CD14-positive monocyte (primary cell): ENCODE data around the gene ACER1. TPM values are rescaled to one million over a fixed set of nuclear protein-coding genes. Genes with fewer than 3 reads are reported as not detected.

Experiments used
- DNase-seq, 3 donors: peaks; one replicate each; pipeline ENCODE4 v3.0.0-alpha.2; 2011 to 2022
- H2AFZ ChIP-seq: 2 replicates; pipeline ENCODE4 v1.6.0; 2012; ENCODE audit warnings: mild to moderate bottlenecking, low read depth, low read length, inconsistent platforms; ENCODE audit not compliant: insufficient read depth, poor library complexity, severe bottlenecking
- H3K27ac ChIP-seq, 2 donors: 1 replicate in 1 of 2; 2 replicates in 1 of 2; pipeline ENCODE4 v1.5.1; 2012 to 2013; ENCODE audit warnings: low read length in 2 of 2, control low read depth in 1 of 2, inconsistent platforms in 1 of 2, low read depth in 1 of 2, mild to moderate bottlenecking in 1 of 2
- H3K27me3 ChIP-seq, 2 donors: one replicate each; pipeline versions ENCODE4 v1.6.0 to v1.6.1; 2011 to 2013; ENCODE audit warnings: low read length in 2 of 2; ENCODE audit not compliant: control insufficient read depth in 2 of 2, insufficient read depth in 2 of 2
- H3K36me3 ChIP-seq, 2 donors: replicated peaks in 1 of 2; 1 replicate in 1 of 2; 2 replicates in 1 of 2; pipeline versions ENCODE4 v1.5.1 to v1.6.1; 2012 to 2013; ENCODE audit warnings: low read length in 2 of 2, control low read depth in 1 of 2, inconsistent platforms in 1 of 2, mild to moderate bottlenecking in 1 of 2; ENCODE audit not compliant: insufficient read depth in 2 of 2, control insufficient read depth in 1 of 2
- H3K4me1 ChIP-seq, 2 donors: 1 replicate in 1 of 2; 2 replicates in 1 of 2; pipeline versions ENCODE4 v1.5.1 to v1.6.1; 2012 to 2013; ENCODE audit warnings: low read length in 2 of 2, control low read depth in 1 of 2, inconsistent platforms in 1 of 2, mild to moderate bottlenecking in 1 of 2, moderate library complexity in 1 of 2; ENCODE audit not compliant: insufficient read depth in 2 of 2, control insufficient read depth in 1 of 2
- H3K4me2 ChIP-seq: replicated peaks from 2 replicates; pipeline ENCODE3; 2012; ENCODE audit warnings: low read length, moderate library complexity, mild to moderate bottlenecking; ENCODE audit not compliant: poor library complexity, severe bottlenecking; ENCODE audit errors: extremely low read depth
- H3K4me3 ChIP-seq, 3 experiments: fragments of 200-600 bp in 1 of 3; sonication (generic) in 1 of 3; replicated peaks in 1 of 3; 1 replicate in 2 of 3; 2 replicates in 1 of 3; pipeline ENCODE4 v1.5.1; 2011 to 2013; ENCODE audit warnings: low read length in 3 of 3, mild to moderate bottlenecking in 3 of 3, control low read depth in 2 of 3, low read depth in 2 of 3, inconsistent platforms in 1 of 3, moderate library complexity in 1 of 3
- H3K79me2 ChIP-seq: 2 replicates; pipeline ENCODE4 v1.6.0; 2012; ENCODE audit warnings: mild to moderate bottlenecking, control low read depth, inconsistent platforms, low read length, moderate library complexity; ENCODE audit not compliant: insufficient read depth
- H3K9ac ChIP-seq: 2 replicates; pipeline ENCODE4 v1.6.0; 2017; ENCODE audit warnings: low read length, mild to moderate bottlenecking; ENCODE audit not compliant: insufficient read depth, poor library complexity, severe bottlenecking
- H3K9me3 ChIP-seq, 2 donors: replicated peaks in 1 of 2; 1 replicate in 1 of 2; 2 replicates in 1 of 2; pipeline versions ENCODE4 v1.5.1 to v1.6.1; 2012 to 2013; ENCODE audit warnings: low read length in 2 of 2, control low read depth in 1 of 2; ENCODE audit not compliant: control insufficient read depth in 1 of 2, insufficient read depth in 1 of 2
- H4K20me1 ChIP-seq: 2 replicates; pipeline ENCODE4 v1.6.0; 2012; ENCODE audit warnings: mild to moderate bottlenecking, low read length, control low read depth, moderate library complexity; ENCODE audit not compliant: insufficient read depth
- H3K27ac Mint-ChIP-seq, 7 donors: one replicate each; pipeline ENCODE4 v1.8.0; 2020; ENCODE audit warnings: mild to moderate bottlenecking in 7 of 7, mixed read lengths in 7 of 7, moderate library complexity in 6 of 7, inconsistent platforms in 2 of 7
- H3K27me3 Mint-ChIP-seq, 3 donors: one replicate each; pipeline ENCODE4 v1.8.0; 2021 to 2022; ENCODE audit warnings: low read depth in 3 of 3, mild to moderate bottlenecking in 3 of 3, mixed read lengths in 3 of 3, moderate library complexity in 3 of 3, inconsistent platforms in 1 of 3
- H3K36me3 Mint-ChIP-seq, 2 donors: one replicate each; pipeline ENCODE4 v1.8.0; 2020; ENCODE audit warnings: mixed read lengths in 2 of 2, inconsistent platforms in 1 of 2, mild to moderate bottlenecking in 1 of 2
- H3K4me1 Mint-ChIP-seq: one replicate; pipeline ENCODE4 v1.8.0; 2020; ENCODE audit warnings: mild to moderate bottlenecking, mixed read lengths
- H3K4me3 Mint-ChIP-seq, 2 donors: one replicate each; pipeline ENCODE4 v1.8.0; 2020; ENCODE audit warnings: mild to moderate bottlenecking in 2 of 2, mixed read lengths in 2 of 2, moderate library complexity in 1 of 2
- H3K9me3 Mint-ChIP-seq, 7 donors: one replicate each; pipeline ENCODE4 v1.8.0; 2020 to 2022; ENCODE audit warnings: mixed read lengths in 7 of 7, mild to moderate bottlenecking in 6 of 7, moderate library complexity in 6 of 7, inconsistent platforms in 2 of 7
- WGBS: methylation state at CpG from one replicate; pipeline ENCODE4 v1.1.5; 2013; ENCODE audit warnings: missing lambda C conversion rate; ENCODE audit not compliant: insufficient coverage; 5-methylcytosine and 5-hydroxymethylcytosine counted together
- intact Hi-C, 2 donors: fragments of 100-400 bp; cut with micrococcal nuclease; formaldehyde crosslinking; loops; one replicate each; pipeline versions ENCODE4 v1.15.0 to v1.15.1; 2023
- polyA plus RNA-seq, 3 donors: library from polyadenylated mRNA; depleted of rRNA in 1 of 3; unstranded in 2 of 3; stranded (reverse) in 1 of 3; fragments of 300-500 nt in 2 of 3; fragments of >200 nt in 1 of 3; fragmentation: Illumina TruSeq in 2 of 3; gene quantifications; 1 replicate in 2 of 3; 2 replicates in 1 of 3; pipeline ENCODE4 v1.2.3, GENCODE V29; 2012 to 2021
- TF ChIP-seq, protein P1 (sequence below): fragments of 200-600 bp; IDR thresholded peaks from one replicate; pipeline ENCODE4 v1.8.0; 2022; ENCODE audit warnings: antibody characterized with exemption, mild to moderate bottlenecking

ACER1 gene
- polyA plus RNA-seq, 3 donors: not detected

- Histone ChIP-seq H3K4me2 (no peak overlapping the region), H3K27ac (no peak overlapping the region), H3K4me1 (peaks cover 5 to 6% of the 10 kb centered on the region in 2 donors), H3K27me3 (no peaks in the 10 kb centered on the region), H2AFZ (no peak overlapping the region), H3K79me2 (no peaks in the 10 kb centered on the region), H3K9me3 (no peaks in the 10 kb centered on the region), H3K4me3 (no peak overlapping the region), H3K36me3 (peaks cover 45 to 61% of the 10 kb centered on the region in 2 donors), H4K20me1 (no peaks in the 10 kb centered on the region), H3K9ac (no peak overlapping the region)
- H3K36me3 Mint-ChIP-seq: peaks cover 48 to 66% of the 10 kb centered on the region in 2 donors
- H3K27ac Mint-ChIP-seq: no peak overlapping the region
- TF ChIP-seq, protein P1, sequence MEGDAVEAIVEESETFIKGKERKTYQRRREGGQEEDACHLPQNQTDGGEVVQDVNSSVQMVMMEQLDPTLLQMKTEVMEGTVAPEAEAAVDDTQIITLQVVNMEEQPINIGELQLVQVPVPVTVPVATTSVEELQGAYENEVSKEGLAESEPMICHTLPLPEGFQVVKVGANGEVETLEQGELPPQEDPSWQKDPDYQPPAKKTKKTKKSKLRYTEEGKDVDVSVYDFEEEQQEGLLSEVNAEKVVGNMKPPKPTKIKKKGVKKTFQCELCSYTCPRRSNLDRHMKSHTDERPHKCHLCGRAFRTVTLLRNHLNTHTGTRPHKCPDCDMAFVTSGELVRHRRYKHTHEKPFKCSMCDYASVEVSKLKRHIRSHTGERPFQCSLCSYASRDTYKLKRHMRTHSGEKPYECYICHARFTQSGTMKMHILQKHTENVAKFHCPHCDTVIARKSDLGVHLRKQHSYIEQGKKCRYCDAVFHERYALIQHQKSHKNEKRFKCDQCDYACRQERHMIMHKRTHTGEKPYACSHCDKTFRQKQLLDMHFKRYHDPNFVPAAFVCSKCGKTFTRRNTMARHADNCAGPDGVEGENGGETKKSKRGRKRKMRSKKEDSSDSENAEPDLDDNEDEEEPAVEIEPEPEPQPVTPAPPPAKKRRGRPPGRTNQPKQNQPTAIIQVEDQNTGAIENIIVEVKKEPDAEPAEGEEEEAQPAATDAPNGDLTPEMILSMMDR: no peak
- H3K4me3 Mint-ChIP-seq: no peak overlapping the region
- 100% methylated on average over 2 of the region's 9 CpGs for WGBS
- peaks cover 0 to 2% (median 0%) of the 10 kb centered on the region in 3 donors for H3K27me3 Mint-ChIP-seq
- H3K4me1 Mint-ChIP-seq: peaks cover 4% of the 10 kb centered on the region
- intact Hi-C loops: loop anchor here (10.0 kb wide), 2 partner anchors 46 to 694 kb away; partner anchors contain the start of genes HSD11B1L (in 1 of the 2), KHSRP (in 1 of the 2) and MICOS13 (in 1 of the 2)
- DNase-seq: no peak
- H3K9me3 Mint-ChIP-seq: peaks cover 0 to 12% (median 3%) of the 10 kb centered on the region in 7 donors
Measured at GRCh38 chr19:6378486-6378885, 45.1 kb upstream of the ACER1 start.

- H4K20me1 ChIP-seq: no peaks in the 10 kb centered on the region
- H3K27ac Mint-ChIP-seq: no peak overlapping the region
- no peak for DNase-seq
- peaks cover 0 to 2% (median 0%) of the 10 kb centered on the region in 3 donors for H3K27me3 Mint-ChIP-seq
- peaks cover 0 to 12% (median 3%) of the 10 kb centered on the region in 7 donors for H3K9me3 Mint-ChIP-seq
- WGBS: 97% methylated on average over 5 of the region's 6 CpGs
- no peak overlapping the region for H3K9ac ChIP-seq
- no peaks in the 10 kb centered on the region for H3K27me3 ChIP-seq
- H3K36me3 Mint-ChIP-seq: peaks cover 44 to 62% of the 10 kb centered on the region in 2 donors
- H3K4me3 ChIP-seq: no peak overlapping the region
- H3K27ac ChIP-seq: no peak overlapping the region
- no peaks in the 10 kb centered on the region for H3K79me2 ChIP-seq
- peaks cover 6 to 7% of the 10 kb centered on the region in 2 donors for H3K4me1 ChIP-seq
- peaks cover 6% of the 10 kb centered on the region for H3K4me1 Mint-ChIP-seq
- TF ChIP-seq, protein P1: no peak
- no peak overlapping the region for H3K4me2 ChIP-seq
- H3K9me3 ChIP-seq: no peaks in the 10 kb centered on the region
- intact Hi-C loops: loop anchor here (10.0 kb wide), 2 partner anchors 47 to 693 kb away; partner anchors contain the start of genes HSD11B1L (in 1 of the 2), KHSRP (in 1 of the 2) and MICOS13 (in 1 of the 2)
- H3K4me3 Mint-ChIP-seq: no peak overlapping the region
- peaks cover 41 to 57% of the 10 kb centered on the region in 2 donors for H3K36me3 ChIP-seq
- no peak overlapping the region for H2AFZ ChIP-seq
Measured at GRCh38 chr19:6378041-6378440, 44.6 kb upstream of the ACER1 start.
